Upper lobe of left lung (tissue), 4 donors: ENCODE data around the gene FNDC3B.

Experiments used
- CTCF ChIP-seq, 6 experiments: fragments of 450-650 bp in 4 of 6; fragments of 200-600 bp in 2 of 6; sonication (generic) in 2 of 6; IDR thresholded peaks; one replicate each; pipeline ENCODE4 v1.5.1; 2016 to 2019; ENCODE audit warnings: antibody characterized with exemption in 6 of 6
- POLR2A ChIP-seq, 4 donors: fragments of 450-650 bp; IDR thresholded peaks; one replicate each; pipeline ENCODE4 v1.5.1; 2016 to 2017; ENCODE audit warnings: antibody characterized with exemption in 4 of 4, mild to moderate bottlenecking in 2 of 4

GRCh38 chr3:172150268-172150667, 110.9 kb downstream of the FNDC3B start:
- TF ChIP-seq POLR2A (IDR thresholded peaks at IDR 0.05) (no peak), CTCF (IDR thresholded peaks at IDR 0.05) (no peak)
